GM12878 (cell line): ENCODE data around the gene GRM7. TPM values are rescaled to one million over a fixed set of nuclear protein-coding genes. Genes with fewer than 3 reads are reported as not detected.

Experiments used
- ATAC-seq: fragments of 200-7000 bp; cut with Tn5 transposase; 3 replicates; pipeline ENCODE4 v1.9.1; 2020; ENCODE audit warnings: mild to moderate bottlenecking, moderate library complexity
- BruUV-seq: library from RNA; stranded (reverse); fragments of 400-500 nt; replicated peaks from 2 replicates; lab custom pipeline; 2021; lab: Mats Ljungman, UMichigan
- CTCF ChIA-PET: fragments of 300-600 bp; sonication (Branson Sonifier 250); formaldehyde crosslinking; extraction: SDS; loops from one replicate; lab custom pipeline; 2021; ENCODE audit warnings: inconsistent platforms; lab: Yijun Ruan, JAX
- POLR2A ChIA-PET: fragments of 350-600 bp; formaldehyde crosslinking; extraction: SDS; loops from one replicate; lab custom pipeline; 2021; ENCODE audit warnings: inconsistent platforms; lab: Charles Lee
- RAD21 ChIA-PET: fragments of 300-600 bp; sonication (Branson Sonifier 250); formaldehyde crosslinking; loops from one replicate; lab custom pipeline; 2023; ENCODE audit warnings: antibody characterized with exemption; ENCODE audit not compliant: unreplicated experiment; lab: Charles Lee
- SMC1A ChIA-PET: fragments of 300-600 bp; sonication (Branson Sonifier 250); formaldehyde crosslinking; loops from one replicate; lab custom pipeline; 2023; ENCODE audit not compliant: unreplicated experiment, uncharacterized antibody; lab: Charles Lee
- DNase-seq: peaks from one replicate; pipeline ENCODE4 v3.0.0-alpha.2; 2011; ENCODE audit warnings: low read depth, low spot score
- FAIRE-seq: peaks from 3 replicates; lab custom pipeline; 2011; peaks lifted over from hg19 to GRCh38; lab: Jason Lieb, UNC
- H2AFZ ChIP-seq: 2 replicates; pipeline ENCODE4 v1.6.0; 2011; ENCODE audit warnings: low read depth, low read length, control low read depth; ENCODE audit not compliant: control insufficient read depth
- H3K27ac ChIP-seq: 2 replicates; pipeline ENCODE4 v1.5.1; 2011; ENCODE audit warnings: control low read depth; ENCODE audit not compliant: control insufficient read depth, insufficient read depth
- H3K27me3 ChIP-seq, 2 experiments: replicated peaks in 1 of 2; 2 replicates each; pipeline versions ENCODE4 v1.6.0 to v1.6.1; 2011; ENCODE audit warnings: low read length in 1 of 2; ENCODE audit not compliant: control insufficient read depth in 2 of 2, insufficient read depth in 2 of 2
- H3K36me3 ChIP-seq, 2 experiments: 2 replicates each; pipeline ENCODE4 v1.5.1; 2011; ENCODE audit warnings: low read length in 1 of 2; ENCODE audit not compliant: control insufficient read depth in 2 of 2, insufficient read depth in 2 of 2
- H3K4me1 ChIP-seq: 2 replicates; pipeline ENCODE4 v1.6.1; 2011; ENCODE audit warnings: mild to moderate bottlenecking, low read length, moderate library complexity, mixed read lengths; ENCODE audit not compliant: control insufficient read depth, insufficient read depth
- H3K4me2 ChIP-seq: 2 replicates; pipeline ENCODE4 v1.6.0; 2011; ENCODE audit warnings: control low read depth; ENCODE audit not compliant: control insufficient read depth, insufficient read depth
- H3K4me3 ChIP-seq: fragments of 200-600 bp; sonication (generic); 2 replicates; pipeline ENCODE4 v1.5.1; 2016
- H3K79me2 ChIP-seq: 2 replicates; pipeline ENCODE4 v1.6.0; 2011; ENCODE audit warnings: low read length; ENCODE audit not compliant: control insufficient read depth, insufficient read depth
- H3K9ac ChIP-seq: 2 replicates; pipeline ENCODE4 v1.8.0; 2011; ENCODE audit warnings: low read length, control low read depth, mixed read lengths; ENCODE audit not compliant: control insufficient read depth, insufficient read depth
- H3K9me3 ChIP-seq: replicated peaks from 3 replicates; pipeline ENCODE4 v1.5.1; 2011; ENCODE audit warnings: mild to moderate bottlenecking, low read length; ENCODE audit not compliant: control insufficient read depth, insufficient read depth
- H4K20me1 ChIP-seq: 2 replicates; pipeline ENCODE4 v1.6.0; 2011; ENCODE audit not compliant: control insufficient read depth, insufficient read depth
- ATF7 ChIP-seq: fragments of 450-650 bp; IDR thresholded peaks from 2 replicates; pipeline ENCODE4 v1.6.1; 2016; ENCODE audit warnings: low read depth, mild to moderate bottlenecking
- BCL11A ChIP-seq: IDR thresholded peaks from 2 replicates; pipeline ENCODE4 v1.6.1; 2011; ENCODE audit warnings: low read depth, low read length
- CBFB ChIP-seq: IDR thresholded peaks from 2 replicates; pipeline ENCODE4 v1.6.1; 2016; ENCODE audit warnings: antibody characterized with exemption, low read depth
- CEBPB ChIP-seq, 2 experiments: fragments of 150-350 bp in 1 of 2; IDR thresholded peaks; 2 replicates each; pipeline ENCODE4 v1.6.1; 2012 to 2014; ENCODE audit warnings: low read depth in 2 of 2, low read length in 2 of 2, borderline replicate concordance in 1 of 2, inconsistent platforms in 1 of 2
- CREM ChIP-seq: IDR thresholded peaks from 2 replicates; pipeline ENCODE4 v1.6.1; 2014; ENCODE audit warnings: antibody characterized with exemption, low read depth
- DPF2 ChIP-seq: fragments of 450-650 bp; IDR thresholded peaks from 2 replicates; pipeline ENCODE4 v1.6.1; 2017; ENCODE audit warnings: mild to moderate bottlenecking
- ESRRA ChIP-seq: IDR thresholded peaks from 2 replicates; pipeline ENCODE4 v1.6.1; 2012; ENCODE audit warnings: mild to moderate bottlenecking, low read length, improper control_type of control experiment
- MEF2B ChIP-seq: fragments of 450-650 bp; IDR thresholded peaks from 2 replicates; pipeline ENCODE4 v1.6.1; 2018; ENCODE audit warnings: mild to moderate bottlenecking, moderate library complexity; ENCODE audit not compliant: partially characterized antibody, poor library complexity, severe bottlenecking
- NR2F1 ChIP-seq: fragments of 450-650 bp; conservative IDR thresholded peaks from 2 replicates; pipeline ENCODE4 v1.6.1; 2017; ENCODE audit warnings: mild to moderate bottlenecking
- PRDM15 ChIP-seq: fragments of 450-650 bp; formaldehyde crosslinking; IDR thresholded peaks from 2 replicates; pipeline ENCODE4 v1.4.0; 2020; ENCODE audit warnings: mild to moderate bottlenecking, moderate library complexity
- SUPT20H ChIP-seq: IDR thresholded peaks from 2 replicates; pipeline ENCODE4 v1.6.1; 2011; ENCODE audit warnings: low read depth, mild to moderate bottlenecking, low read length, moderate library complexity, borderline replicate concordance; ENCODE audit not compliant: control insufficient read depth
- TBL1XR1 ChIP-seq: IDR thresholded peaks from 2 replicates; pipeline ENCODE4 v1.6.1; 2012; ENCODE audit warnings: low read depth, low read length, improper control_type of control experiment
- TCF3 ChIP-seq: IDR thresholded peaks from 2 replicates; pipeline ENCODE4 v1.6.1; 2012; ENCODE audit warnings: low read depth, mild to moderate bottlenecking, low read length, borderline replicate concordance; ENCODE audit not compliant: insufficient read depth
- ZNF217 ChIP-seq: fragments of 450-650 bp; IDR thresholded peaks from 2 replicates; pipeline ENCODE4 v1.6.1; 2017; ENCODE audit warnings: antibody characterized with exemption, mild to moderate bottlenecking
- ZNF24 ChIP-seq: fragments of 450-650 bp; IDR thresholded peaks from 2 replicates; pipeline ENCODE4 v1.6.1; 2017; ENCODE audit warnings: antibody characterized with exemption, mild to moderate bottlenecking
- ZSCAN29 ChIP-seq: fragments of 450-650 bp; IDR thresholded peaks from 2 replicates; pipeline ENCODE4 v1.6.1; 2017; ENCODE audit warnings: mild to moderate bottlenecking, moderate library complexity
- WGBS: methylation state at CpG from one replicate; pipeline ENCODE4 v1.1.6; 2016; ENCODE audit warnings: low lambda C conversion rate; ENCODE audit not compliant: insufficient replicate concordance, insufficient coverage; ENCODE audit errors: missing lambda C conversion rate; 5-methylcytosine and 5-hydroxymethylcytosine counted together
- in situ Hi-C: fragments of 300-500 bp; cut with MboI; formaldehyde crosslinking; loops from 9 replicates; pipeline ENCODE4 v1.14.3; 2018; ENCODE audit warnings: mixed read lengths
- intact Hi-C: fragments of 100-400 bp; cut with micrococcal nuclease; formaldehyde crosslinking; loops from one replicate; pipeline ENCODE4 v1.14.2; 2022; ENCODE audit not compliant: unreplicated experiment
- polyA plus RNA-seq, 11 experiments: library from polyadenylated mRNA; depleted of rRNA in 4 of 11; unstranded in 6 of 11; stranded (reverse) in 5 of 11; fragments of >200 nt; fragmentation: Nextera tagmentation in 4 of 11; fragmentation: Illumina TruSeq in 1 of 11; extraction: Ambion mirVana in 4 of 11; extraction: Trizol in 1 of 11; gene quantifications; 1 replicate in 1 of 11; 2 replicates in 10 of 11; pipeline versions ENCODE4 v1.2.1 to v1.2.3, GENCODE V29; 2011 to 2016; ENCODE audit warnings: inconsistent platforms in 2 of 11, missing spikeins in 2 of 11, low read depth in 1 of 11
- total RNA-seq, 4 experiments: library from RNA; depleted of rRNA in 3 of 4; stranded (reverse); fragments of >200 nt in 3 of 4; fragmentation: Illumina TruSeq in 1 of 4; extraction: Trizol in 1 of 4; gene quantifications; 2 replicates each; pipeline versions ENCODE4 v1.2.1 to v1.2.3, GENCODE V29; 2013 to 2021
- TF ChIP-seq, protein P1 (sequence below): fragments of 450-650 bp; IDR thresholded peaks from 2 replicates; pipeline ENCODE4 v1.6.1; 2017; ENCODE audit warnings: low read depth, mild to moderate bottlenecking, moderate library complexity
- TF ChIP-seq, protein P2 (sequence below): fragments of 450-650 bp; IDR thresholded peaks from 2 replicates; pipeline ENCODE4 v1.6.1; 2017; ENCODE audit warnings: mild to moderate bottlenecking, low read depth, inconsistent platforms; ENCODE audit not compliant: poor library complexity, severe bottlenecking

The GRM7 gene
- total and polyA plus RNA-seq, 10 of the 15 experiments (the other 5 are each of a cell fraction or from before 2014, with no cell fraction given) = not detected

- Histone ChIP-seq H3K9me3 (no peaks in the 10 kb centered on the region; the same call in 2 of the 3 replicates), H3K9ac (no peak overlapping the region), H3K4me2 (peak overlapping the region; percentile 30; the same call in 1 of the 2 replicates), H3K79me2 (no peaks in the 10 kb centered on the region), H3K27ac (no peak overlapping the region), H3K4me3 (no peak overlapping the region), H2AFZ (peak overlapping the region; percentile 19), H3K27me3 (no peaks in the 10 kb centered on the region), H3K4me1 (no peaks in the 10 kb centered on the region), H4K20me1 (no peaks in the 10 kb centered on the region), H3K36me3 (no peaks in the 10 kb centered on the region; a peak in 1 of 4 replicates)
- FAIRE-seq (no peak), DNase-seq (peak; percentile 28), ATAC-seq (peak; percentile 84)
- in situ Hi-C loops (no loop called here), intact Hi-C loops (loop anchor here (5.0 kb wide), 1 partner anchor 67 kb away; no protein-coding TSS in a partner anchor)
- SMC1A ChIA-PET = interaction anchor here (0.6 to 3.4 kb wide), 9 partner anchors 8 to 127 kb away, joined by 3 to 11 read pairs (median 3); no protein-coding TSS in a partner anchor
- RAD21 ChIA-PET = interaction anchor here (0.6 to 3.0 kb wide), 3 partner anchors 70 to 889 kb away, joined by 3 to 11 read pairs (median 4); no protein-coding TSS in a partner anchor
- no TSS peak for BruUV-seq
- WGBS = 13% methylated on average over 4 of the region's 4 CpGs
- CTCF ChIA-PET = no interaction called here
- POLR2A ChIA-PET = interaction anchor here (0.7 kb wide), 1 partner anchor 70 kb away, joined by 5 read pairs; no protein-coding TSS in a partner anchor
- TF ChIP-seq ZNF217 (no peak), ATF7 (peak; percentile 49; the same call in 1 of the 2 replicates), CEBPB (IDR thresholded peaks at IDR 0.05; ENCODE audit: borderline replicate concordance in 1 of 2, low read depth in 2 of 2, low read length in 2 of 2) (no peak), PRDM15 (CRISPR knock-in tag) (no peak), SUPT20H (no peak), CREM (no peak), TBL1XR1 (peak; percentile 45; the same call in 1 of the 2 replicates), NR2F1 (no peak), CBFB (no peak), TCF3 (no peak), BCL11A (0 out of 2 replicates have a peak, but pooled peaks have one; percentile 7), ESRRA (no peak), ZNF24 (no peak), MEF2B (no peak), ZSCAN29 (no peak), DPF2 (peak; percentile 59; the same call in 1 of the 2 replicates)
- TF ChIP-seq, protein P1, sequence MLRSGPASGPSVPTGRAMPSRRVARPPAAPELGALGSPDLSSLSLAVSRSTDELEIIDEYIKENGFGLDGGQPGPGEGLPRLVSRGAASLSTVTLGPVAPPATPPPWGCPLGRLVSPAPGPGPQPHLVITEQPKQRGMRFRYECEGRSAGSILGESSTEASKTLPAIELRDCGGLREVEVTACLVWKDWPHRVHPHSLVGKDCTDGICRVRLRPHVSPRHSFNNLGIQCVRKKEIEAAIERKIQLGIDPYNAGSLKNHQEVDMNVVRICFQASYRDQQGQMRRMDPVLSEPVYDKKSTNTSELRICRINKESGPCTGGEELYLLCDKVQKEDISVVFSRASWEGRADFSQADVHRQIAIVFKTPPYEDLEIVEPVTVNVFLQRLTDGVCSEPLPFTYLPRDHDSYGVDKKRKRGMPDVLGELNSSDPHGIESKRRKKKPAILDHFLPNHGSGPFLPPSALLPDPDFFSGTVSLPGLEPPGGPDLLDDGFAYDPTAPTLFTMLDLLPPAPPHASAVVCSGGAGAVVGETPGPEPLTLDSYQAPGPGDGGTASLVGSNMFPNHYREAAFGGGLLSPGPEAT = peak; percentile 71
- TF ChIP-seq, protein P2, sequence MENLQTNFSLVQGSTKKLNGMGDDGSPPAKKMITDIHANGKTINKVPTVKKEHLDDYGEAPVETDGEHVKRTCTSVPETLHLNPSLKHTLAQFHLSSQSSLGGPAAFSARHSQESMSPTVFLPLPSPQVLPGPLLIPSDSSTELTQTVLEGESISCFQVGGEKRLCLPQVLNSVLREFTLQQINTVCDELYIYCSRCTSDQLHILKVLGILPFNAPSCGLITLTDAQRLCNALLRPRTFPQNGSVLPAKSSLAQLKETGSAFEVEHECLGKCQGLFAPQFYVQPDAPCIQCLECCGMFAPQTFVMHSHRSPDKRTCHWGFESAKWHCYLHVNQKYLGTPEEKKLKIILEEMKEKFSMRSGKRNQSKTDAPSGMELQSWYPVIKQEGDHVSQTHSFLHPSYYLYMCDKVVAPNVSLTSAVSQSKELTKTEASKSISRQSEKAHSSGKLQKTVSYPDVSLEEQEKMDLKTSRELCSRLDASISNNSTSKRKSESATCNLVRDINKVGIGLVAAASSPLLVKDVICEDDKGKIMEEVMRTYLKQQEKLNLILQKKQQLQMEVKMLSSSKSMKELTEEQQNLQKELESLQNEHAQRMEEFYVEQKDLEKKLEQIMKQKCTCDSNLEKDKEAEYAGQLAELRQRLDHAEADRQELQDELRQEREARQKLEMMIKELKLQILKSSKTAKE = peak; percentile 53
These were observed 344.6 kb downstream of the GRM7 start for GRCh38 chr3:7205535-7205934.
